Measurements from ENCODE around the gene GADL1. TPM values are rescaled to one million over a fixed set of nuclear protein-coding genes. Genes with fewer than 3 reads are reported as not detected.

The GADL1 gene
- total RNA-seq, 1 experiment from 2014 or later: 0.09 TPM

- no CpG with 5 or more reads among the region's 2 CpGs for WGBS (ENCODE audit: extremely low coverage, insufficient read length, low lambda C conversion rate)
- no peak overlapping the region for H2BK120ac ChIP-seq (ENCODE audit: low read depth, low read length, poor library complexity, severe bottlenecking)
- H3K4ac ChIP-seq (ENCODE audit: low read depth, low read length): no peak overlapping the region
- H3K18ac ChIP-seq (ENCODE audit: insufficient read length, low read depth, low read length): no peak overlapping the region
- no peak overlapping the region for H3K9ac ChIP-seq (ENCODE audit: extremely low read depth, insufficient read length, low read length)
- no peak overlapping the region for H3K23ac ChIP-seq (ENCODE audit: insufficient read length, low read depth, low read length)
- H2BK5ac ChIP-seq (ENCODE audit: insufficient read length, low read length): no peak overlapping the region
- no peaks in the 10 kb centered on the region for H3K9me3 ChIP-seq (ENCODE audit: control insufficient read depth, low read depth, low read length)
- H3K4me2 ChIP-seq (ENCODE audit: insufficient read depth, insufficient read length, low read length): no peak overlapping the region
- H3K4me1 Mint-ChIP-seq: peaks cover 27 to 39% of the 10 kb centered on the region in 2 experiments
- H3K14ac ChIP-seq (ENCODE audit: insufficient read depth, low read length): no peak overlapping the region
- H2BK12ac ChIP-seq (ENCODE audit: insufficient read length, low read depth, low read length): no peak overlapping the region
- H3T11ph ChIP-seq (ENCODE audit: low read length): no peak overlapping the region
- H3K9me3 Mint-ChIP-seq: no peaks in the 10 kb centered on the region
- no peak overlapping the region for H3K4me3 Mint-ChIP-seq
- no peaks in the 10 kb centered on the region for H3K79me2 ChIP-seq (ENCODE audit: insufficient read depth, low read length)
- H2AFZ ChIP-seq (ENCODE audit: low read length): no peak overlapping the region
- H3K36me3 Mint-ChIP-seq (ENCODE audit: insufficient read depth in 1 of 3, low read depth in 3 of 3): peaks cover 23 to 35% (median 24%) of the 10 kb centered on the region in 3 experiments; a peak in 6 of 7 replicates
- TF ChIP-seq, protein P1, sequence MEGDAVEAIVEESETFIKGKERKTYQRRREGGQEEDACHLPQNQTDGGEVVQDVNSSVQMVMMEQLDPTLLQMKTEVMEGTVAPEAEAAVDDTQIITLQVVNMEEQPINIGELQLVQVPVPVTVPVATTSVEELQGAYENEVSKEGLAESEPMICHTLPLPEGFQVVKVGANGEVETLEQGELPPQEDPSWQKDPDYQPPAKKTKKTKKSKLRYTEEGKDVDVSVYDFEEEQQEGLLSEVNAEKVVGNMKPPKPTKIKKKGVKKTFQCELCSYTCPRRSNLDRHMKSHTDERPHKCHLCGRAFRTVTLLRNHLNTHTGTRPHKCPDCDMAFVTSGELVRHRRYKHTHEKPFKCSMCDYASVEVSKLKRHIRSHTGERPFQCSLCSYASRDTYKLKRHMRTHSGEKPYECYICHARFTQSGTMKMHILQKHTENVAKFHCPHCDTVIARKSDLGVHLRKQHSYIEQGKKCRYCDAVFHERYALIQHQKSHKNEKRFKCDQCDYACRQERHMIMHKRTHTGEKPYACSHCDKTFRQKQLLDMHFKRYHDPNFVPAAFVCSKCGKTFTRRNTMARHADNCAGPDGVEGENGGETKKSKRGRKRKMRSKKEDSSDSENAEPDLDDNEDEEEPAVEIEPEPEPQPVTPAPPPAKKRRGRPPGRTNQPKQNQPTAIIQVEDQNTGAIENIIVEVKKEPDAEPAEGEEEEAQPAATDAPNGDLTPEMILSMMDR (conservative IDR thresholded peaks at IDR 0.05): peak; percentile 90
- no peak overlapping the region for H3K56ac ChIP-seq (ENCODE audit: insufficient read length, low read depth, low read length)
- no peak overlapping the region for H4K8ac ChIP-seq (replicated peaks; ENCODE audit: insufficient read length, low read depth, low read length)
- peaks cover 6% of the 10 kb centered on the region; the same call in 1 of the 2 replicates for H3K4me1 ChIP-seq (ENCODE audit: insufficient read depth, low read length)
- no peaks in the 10 kb centered on the region for H3K27me3 ChIP-seq (ENCODE audit: insufficient read depth, low read length)
- H4K20me1 ChIP-seq (ENCODE audit: control insufficient read depth, insufficient read depth, insufficient read length): no peaks in the 10 kb centered on the region
- no peak overlapping the region for H4K5ac ChIP-seq (ENCODE audit: insufficient read length, low read depth, low read length)
- no peaks in the 10 kb centered on the region for H3K23me2 ChIP-seq (ENCODE audit: insufficient read length, low read depth, low read length, poor library complexity, severe bottlenecking)
- no peaks in the 10 kb centered on the region for H3K79me1 ChIP-seq (ENCODE audit: insufficient read depth, low read depth, low read length, poor library complexity, severe bottlenecking)
- no peak overlapping the region for H2BK15ac ChIP-seq (ENCODE audit: low read depth, low read length)
- DNase-seq: peak; percentile 56
- no peaks in the 10 kb centered on the region for H3K27me3 Mint-ChIP-seq (ENCODE audit: low read depth)
- H2BK20ac ChIP-seq (ENCODE audit: low read depth, low read length, poor library complexity, severe bottlenecking): no peak overlapping the region
- no peak overlapping the region for H2AK5ac ChIP-seq (ENCODE audit: insufficient read length, low read length)
- no peak overlapping the region for H3K27ac Mint-ChIP-seq
- no peak overlapping the region for H3K27ac ChIP-seq (ENCODE audit: insufficient read length, low read depth, low read length)
- no peak overlapping the region for H4K91ac ChIP-seq (ENCODE audit: insufficient read length, low read depth, low read length)
Measured at GRCh38 chr3:30693470-30694120, 200.9 kb downstream of the GADL1 start.

All from H9 (cell line).